SK-N-SH treated with all-trans-retinoic acid at 6 μM for 48 hours (cell line): ENCODE measurements around the gene OR10A4.
"Not testable (repeated sequence)": the region's sequence is repeated elsewhere in the genome, so short reads cannot be mapped to it uniquely, and the experiment has no call there.

Source experiments
- ATAC-seq: fragments of 200-7000 bp; cut with Tn5 transposase; 3 replicates; pipeline ENCODE4 v1.9.1; 2020; ENCODE audit warnings: mild to moderate bottlenecking, moderate library complexity
- ARNTL ChIP-seq: fragments of 450-650 bp; formaldehyde crosslinking; IDR thresholded peaks from 2 replicates; pipeline ENCODE4 v1.5.0; 2020; ENCODE audit warnings: low read depth, mild to moderate bottlenecking, moderate library complexity, borderline replicate concordance
- BACH2 ChIP-seq: fragments of 250-450 bp; sonication (Bioruptor Pico); IDR thresholded peaks from 2 replicates; pipeline ENCODE4 v1.9.0; 2021; ENCODE audit warnings: mild to moderate bottlenecking, borderline replicate concordance
- CSDC2 ChIP-seq: fragments of 250-450 bp; sonication (Bioruptor Pico); IDR thresholded peaks from 2 replicates; pipeline ENCODE4 v1.5.0; 2020; ENCODE audit warnings: mild to moderate bottlenecking, moderate library complexity
- ESRRG ChIP-seq: fragments of 250-450 bp; sonication (Bioruptor Pico); IDR thresholded peaks from 2 replicates; pipeline ENCODE4 v1.6.1; 2021; ENCODE audit warnings: mild to moderate bottlenecking
- GLIS3 ChIP-seq: fragments of 250-450 bp; sonication (Bioruptor Pico); IDR thresholded peaks from 2 replicates; pipeline ENCODE4 v1.5.0; 2020; ENCODE audit warnings: mild to moderate bottlenecking, moderate library complexity
- OSR1 ChIP-seq: fragments of 250-450 bp; sonication (Bioruptor Pico); IDR thresholded peaks from 2 replicates; pipeline ENCODE4 v1.8.0; 2022; ENCODE audit warnings: moderate library complexity, mild to moderate bottlenecking, inconsistent platforms
- PPARA ChIP-seq: fragments of 250-450 bp; sonication (Bioruptor Pico); IDR thresholded peaks from 2 replicates; pipeline ENCODE4 v1.5.0; 2020; ENCODE audit warnings: mild to moderate bottlenecking, borderline replicate concordance
- RARB ChIP-seq: fragments of 250-450 bp; sonication (Bioruptor Pico); IDR thresholded peaks from 2 replicates; pipeline ENCODE4 v1.8.0; 2021; ENCODE audit warnings: mild to moderate bottlenecking, moderate library complexity
- SNAI2 ChIP-seq: fragments of 250-450 bp; sonication (Bioruptor Pico); IDR thresholded peaks from 2 replicates; pipeline ENCODE4 v1.5.0; 2020; ENCODE audit warnings: mild to moderate bottlenecking, moderate library complexity
- TCF4 ChIP-seq: fragments of 250-450 bp; sonication (Bioruptor Pico); IDR thresholded peaks from 2 replicates; pipeline ENCODE4 v1.8.0; 2021; ENCODE audit warnings: mild to moderate bottlenecking, moderate library complexity, borderline replicate concordance
- TOX ChIP-seq: fragments of 250-450 bp; sonication (Bioruptor Pico); IDR thresholded peaks from 2 replicates; pipeline ENCODE4 v1.8.0; 2021; ENCODE audit warnings: mild to moderate bottlenecking, moderate library complexity, borderline replicate concordance
- ZC3H10 ChIP-seq: fragments of 250-450 bp; sonication (Bioruptor Pico); IDR thresholded peaks from 2 replicates; pipeline ENCODE4 v1.5.1; 2021; ENCODE audit warnings: mild to moderate bottlenecking, moderate library complexity
- ZFP3 ChIP-seq: fragments of 250-450 bp; sonication (Bioruptor Pico); IDR thresholded peaks from 2 replicates; pipeline ENCODE4 v1.5.0; 2020; ENCODE audit warnings: mild to moderate bottlenecking, moderate library complexity
- ZFP30 ChIP-seq: fragments of 450-650 bp; formaldehyde crosslinking; IDR thresholded peaks from 2 replicates; pipeline ENCODE4 v1.5.0; 2022; ENCODE audit warnings: mild to moderate bottlenecking, moderate library complexity
- ZNF565 ChIP-seq: fragments of 450-650 bp; formaldehyde crosslinking; conservative IDR thresholded peaks from 2 replicates; pipeline ENCODE4 v1.5.0; 2020; ENCODE audit warnings: low read depth, mild to moderate bottlenecking, moderate library complexity
- ZNF70 ChIP-seq: fragments of 450-650 bp; formaldehyde crosslinking; IDR thresholded peaks from 2 replicates; pipeline ENCODE4 v1.5.0; 2020; ENCODE audit warnings: mild to moderate bottlenecking, moderate library complexity
- TF ChIP-seq, protein P1 (sequence below): fragments of 250-450 bp; sonication (Bioruptor Pico); IDR thresholded peaks from 2 replicates; pipeline ENCODE4 v1.8.0; 2021; ENCODE audit warnings: low read depth, mild to moderate bottlenecking, moderate library complexity, borderline replicate concordance
- TF ChIP-seq, protein P2 (sequence below): fragments of 250-450 bp; sonication (Bioruptor Pico); IDR thresholded peaks from 2 replicates; pipeline ENCODE4 v1.5.0; 2020; ENCODE audit warnings: mild to moderate bottlenecking, moderate library complexity
- TF ChIP-seq, protein P3 (sequence below): fragments of 250-450 bp; sonication (Bioruptor Pico); IDR thresholded peaks from 2 replicates; pipeline ENCODE4 v1.8.0; 2020; ENCODE audit warnings: mild to moderate bottlenecking, moderate library complexity, borderline replicate concordance
- TF ChIP-seq, protein P4 (sequence below): fragments of 250-450 bp; sonication (Bioruptor Pico); IDR thresholded peaks from 2 replicates; pipeline ENCODE4 v1.5.1; 2020; ENCODE audit warnings: low read depth, mild to moderate bottlenecking, moderate library complexity

The OR10A4 gene

DNA sequence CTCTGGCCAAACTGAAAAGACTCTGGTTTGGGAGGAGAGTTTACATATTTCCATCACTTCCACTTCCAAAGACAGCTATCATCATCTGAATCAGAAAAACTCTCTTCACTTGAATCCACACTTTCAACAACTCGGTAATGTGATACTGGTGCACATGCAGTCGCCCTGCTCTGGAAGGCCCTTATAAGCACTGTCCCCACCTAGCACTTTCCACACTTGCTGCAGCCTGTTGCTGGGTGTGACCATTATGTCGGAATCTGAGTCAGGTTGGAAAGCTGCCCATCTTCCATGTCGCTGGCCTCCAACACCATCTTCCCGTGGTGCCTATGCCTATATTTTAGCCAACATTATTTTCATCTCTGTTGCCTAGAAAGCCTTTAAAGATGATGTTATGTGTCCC is 32.1 kb upstream of the OR10A4 start (continued):
- TF ChIP-seq OSR1 (CRISPR knock-in tag) = no peak

DNA sequence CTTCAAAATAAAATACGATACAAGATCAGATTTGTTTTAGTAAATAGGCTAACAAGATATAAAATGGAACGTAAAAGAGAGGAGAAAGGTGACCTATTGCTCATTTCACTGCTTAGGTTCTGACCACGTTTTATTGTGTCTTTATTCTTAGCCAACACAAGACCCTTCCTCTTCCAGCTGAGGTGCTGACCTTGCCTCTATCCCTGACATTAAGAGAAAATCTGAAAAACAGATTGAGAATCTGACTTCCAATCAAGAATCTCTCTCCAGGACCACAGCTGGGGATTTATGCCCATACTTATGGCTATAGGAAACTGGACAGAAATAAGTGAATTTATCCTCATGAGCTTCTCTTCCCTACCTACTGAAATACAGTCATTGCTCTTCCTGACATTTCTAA is 31.0 kb upstream of the OR10A4 start, which contains the start of gene OR10A5:
OR10A5 (plus strand) TSS at position 301 of the 400 bp plus-strand sequence; CDS start at position 301, 0 bp downstream.
- TF ChIP-seq RARB (CRISPR knock-in tag) = no peak
- TF ChIP-seq, protein P1, sequence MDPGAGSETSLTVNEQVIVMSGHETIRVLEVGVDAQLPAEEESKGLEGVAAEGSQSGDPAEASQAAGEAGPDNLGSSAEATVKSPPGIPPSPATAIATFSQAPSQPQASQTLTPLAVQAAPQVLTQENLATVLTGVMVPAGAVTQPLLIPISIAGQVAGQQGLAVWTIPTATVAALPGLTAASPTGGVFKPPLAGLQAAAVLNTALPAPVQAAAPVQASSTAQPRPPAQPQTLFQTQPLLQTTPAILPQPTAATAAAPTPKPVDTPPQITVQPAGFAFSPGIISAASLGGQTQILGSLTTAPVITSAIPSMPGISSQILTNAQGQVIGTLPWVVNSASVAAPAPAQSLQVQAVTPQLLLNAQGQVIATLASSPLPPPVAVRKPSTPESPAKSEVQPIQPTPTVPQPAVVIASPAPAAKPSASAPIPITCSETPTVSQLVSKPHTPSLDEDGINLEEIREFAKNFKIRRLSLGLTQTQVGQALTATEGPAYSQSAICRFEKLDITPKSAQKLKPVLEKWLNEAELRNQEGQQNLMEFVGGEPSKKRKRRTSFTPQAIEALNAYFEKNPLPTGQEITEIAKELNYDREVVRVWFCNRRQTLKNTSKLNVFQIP (CRISPR knock-in tag) = no peak
- TF ChIP-seq CSDC2 (CRISPR knock-in tag) = no peak
- TF ChIP-seq, protein P2, sequence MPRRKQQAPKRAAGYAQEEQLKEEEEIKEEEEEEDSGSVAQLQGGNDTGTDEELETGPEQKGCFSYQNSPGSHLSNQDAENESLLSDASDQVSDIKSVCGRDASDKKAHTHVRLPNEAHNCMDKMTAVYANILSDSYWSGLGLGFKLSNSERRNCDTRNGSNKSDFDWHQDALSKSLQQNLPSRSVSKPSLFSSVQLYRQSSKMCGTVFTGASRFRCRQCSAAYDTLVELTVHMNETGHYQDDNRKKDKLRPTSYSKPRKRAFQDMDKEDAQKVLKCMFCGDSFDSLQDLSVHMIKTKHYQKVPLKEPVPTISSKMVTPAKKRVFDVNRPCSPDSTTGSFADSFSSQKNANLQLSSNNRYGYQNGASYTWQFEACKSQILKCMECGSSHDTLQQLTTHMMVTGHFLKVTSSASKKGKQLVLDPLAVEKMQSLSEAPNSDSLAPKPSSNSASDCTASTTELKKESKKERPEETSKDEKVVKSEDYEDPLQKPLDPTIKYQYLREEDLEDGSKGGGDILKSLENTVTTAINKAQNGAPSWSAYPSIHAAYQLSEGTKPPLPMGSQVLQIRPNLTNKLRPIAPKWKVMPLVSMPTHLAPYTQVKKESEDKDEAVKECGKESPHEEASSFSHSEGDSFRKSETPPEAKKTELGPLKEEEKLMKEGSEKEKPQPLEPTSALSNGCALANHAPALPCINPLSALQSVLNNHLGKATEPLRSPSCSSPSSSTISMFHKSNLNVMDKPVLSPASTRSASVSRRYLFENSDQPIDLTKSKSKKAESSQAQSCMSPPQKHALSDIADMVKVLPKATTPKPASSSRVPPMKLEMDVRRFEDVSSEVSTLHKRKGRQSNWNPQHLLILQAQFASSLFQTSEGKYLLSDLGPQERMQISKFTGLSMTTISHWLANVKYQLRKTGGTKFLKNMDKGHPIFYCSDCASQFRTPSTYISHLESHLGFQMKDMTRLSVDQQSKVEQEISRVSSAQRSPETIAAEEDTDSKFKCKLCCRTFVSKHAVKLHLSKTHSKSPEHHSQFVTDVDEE (CRISPR knock-in tag) = no peak
- no peak for TF ChIP-seq BACH2
- no peak for TF ChIP-seq TCF4 (CRISPR knock-in tag)
- no peak for TF ChIP-seq TOX (CRISPR knock-in tag)
- TF ChIP-seq PPARA (CRISPR knock-in tag) = no peak
- TF ChIP-seq ZNF70 (CRISPR knock-in tag) = no peak
- ATAC-seq = no peak

DNA sequence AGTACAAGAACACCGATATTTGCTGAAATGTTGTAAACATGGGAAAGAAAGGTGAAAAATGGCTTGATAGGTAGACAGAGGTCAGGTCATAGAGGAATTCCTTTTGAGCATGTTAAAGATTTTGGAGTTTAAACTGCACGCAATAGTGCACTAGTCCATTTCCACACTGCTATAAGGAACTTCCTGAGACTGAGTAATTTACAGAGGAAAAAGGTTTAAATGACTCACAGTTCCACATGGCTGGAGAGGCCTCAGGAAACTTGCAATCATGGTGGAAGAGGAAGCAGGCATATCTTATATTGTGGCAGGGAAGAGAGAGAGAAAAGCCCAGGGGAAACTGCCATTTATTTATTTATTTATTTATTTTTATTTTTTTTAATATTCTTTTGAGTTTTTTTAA is 25.9 kb upstream of the OR10A4 start:
- no peak for TF ChIP-seq ZNF565 (CRISPR knock-in tag)
- TF ChIP-seq BACH2 = no peak
- ATAC-seq = no peak

DNA sequence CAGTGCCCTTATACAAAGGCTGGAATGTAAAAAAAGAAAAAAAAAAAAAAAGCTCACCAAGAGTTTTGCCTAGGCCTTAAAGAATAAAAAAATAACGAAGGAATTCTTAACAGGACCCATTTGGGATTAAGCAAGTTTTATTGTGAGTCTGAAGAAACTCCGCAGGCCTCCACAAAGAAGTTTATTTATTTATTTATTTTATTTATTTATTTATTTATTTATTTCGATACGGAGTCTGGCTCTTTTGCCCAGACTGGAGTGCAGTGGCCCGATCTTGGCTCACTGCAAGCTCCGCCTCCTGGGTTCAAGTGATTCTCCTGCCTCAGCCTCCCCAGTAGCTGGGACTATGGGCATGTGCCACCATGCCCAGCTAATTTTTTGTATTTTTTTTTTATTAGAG is 21.6 kb upstream of the OR10A4 start:
- ATAC-seq = not testable (repeated sequence)

DNA sequence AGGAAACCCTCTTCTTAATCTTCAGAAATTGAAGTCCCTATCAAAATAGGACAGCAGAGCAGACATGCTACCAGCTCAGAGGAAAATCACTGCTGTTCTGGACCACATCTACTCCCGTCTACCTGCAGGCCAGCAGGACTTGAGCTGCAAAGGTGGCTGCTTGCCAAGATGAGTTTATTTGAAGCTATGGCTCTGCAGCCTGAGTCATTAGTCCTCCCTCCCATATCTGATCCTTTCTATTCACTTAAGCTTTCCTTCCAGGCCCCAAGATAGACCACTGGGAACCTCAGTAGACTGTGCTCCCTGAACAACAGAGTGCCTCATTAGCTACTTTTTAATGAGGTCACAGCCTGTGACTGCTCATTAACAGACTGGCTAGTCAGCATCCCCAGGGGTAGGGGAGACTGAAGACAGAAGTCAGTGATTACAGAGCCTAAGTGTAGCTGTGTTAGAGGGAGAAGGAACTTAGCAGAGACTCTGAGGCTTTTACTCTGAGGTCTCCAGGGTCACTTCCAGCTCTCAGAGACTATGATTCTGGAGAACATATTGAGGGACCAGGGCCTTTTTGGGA is 20.4 kb upstream of the OR10A4 start:
- ATAC-seq = no peak
- TF ChIP-seq SNAI2 (CRISPR knock-in tag) (no peak), ARNTL (CRISPR knock-in tag) (no peak), TOX (CRISPR knock-in tag) (no peak)
- TF ChIP-seq, protein P3, sequence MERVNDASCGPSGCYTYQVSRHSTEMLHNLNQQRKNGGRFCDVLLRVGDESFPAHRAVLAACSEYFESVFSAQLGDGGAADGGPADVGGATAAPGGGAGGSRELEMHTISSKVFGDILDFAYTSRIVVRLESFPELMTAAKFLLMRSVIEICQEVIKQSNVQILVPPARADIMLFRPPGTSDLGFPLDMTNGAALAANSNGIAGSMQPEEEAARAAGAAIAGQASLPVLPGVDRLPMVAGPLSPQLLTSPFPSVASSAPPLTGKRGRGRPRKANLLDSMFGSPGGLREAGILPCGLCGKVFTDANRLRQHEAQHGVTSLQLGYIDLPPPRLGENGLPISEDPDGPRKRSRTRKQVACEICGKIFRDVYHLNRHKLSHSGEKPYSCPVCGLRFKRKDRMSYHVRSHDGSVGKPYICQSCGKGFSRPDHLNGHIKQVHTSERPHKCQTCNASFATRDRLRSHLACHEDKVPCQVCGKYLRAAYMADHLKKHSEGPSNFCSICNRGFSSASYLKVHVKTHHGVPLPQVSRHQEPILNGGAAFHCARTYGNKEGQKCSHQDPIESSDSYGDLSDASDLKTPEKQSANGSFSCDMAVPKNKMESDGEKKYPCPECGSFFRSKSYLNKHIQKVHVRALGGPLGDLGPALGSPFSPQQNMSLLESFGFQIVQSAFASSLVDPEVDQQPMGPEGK (CRISPR knock-in tag) = no peak

DNA sequence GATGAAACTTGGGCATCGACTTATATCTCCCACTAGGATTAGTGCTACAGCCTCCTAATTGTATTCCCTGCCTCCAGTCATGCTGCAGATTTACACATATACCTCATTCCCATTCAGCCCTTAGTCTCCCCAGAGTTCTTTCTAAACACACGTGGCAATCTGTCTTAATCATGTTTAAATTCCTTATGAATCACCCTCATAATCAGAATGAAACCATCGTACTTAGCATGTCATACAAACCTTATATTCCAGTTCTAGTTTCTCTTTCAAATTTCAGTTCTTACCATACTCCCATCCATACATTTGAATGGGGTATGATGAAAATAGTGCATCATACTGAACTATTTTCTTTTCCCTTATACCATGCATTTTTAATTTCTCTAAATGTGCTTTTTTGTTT is 19.6 kb upstream of the OR10A4 start:
- TF ChIP-seq OSR1 (CRISPR knock-in tag) = no peak
- TF ChIP-seq ZFP3 (CRISPR knock-in tag) = no peak
- TF ChIP-seq BACH2 = no peak
- TF ChIP-seq ESRRG = no peak
- TF ChIP-seq ZNF70 (CRISPR knock-in tag) = no peak
- TF ChIP-seq ARNTL (CRISPR knock-in tag) = no peak
- TF ChIP-seq, protein P1 (CRISPR knock-in tag) = no peak
- no peak for TF ChIP-seq SNAI2 (CRISPR knock-in tag)
- TF ChIP-seq, protein P4, sequence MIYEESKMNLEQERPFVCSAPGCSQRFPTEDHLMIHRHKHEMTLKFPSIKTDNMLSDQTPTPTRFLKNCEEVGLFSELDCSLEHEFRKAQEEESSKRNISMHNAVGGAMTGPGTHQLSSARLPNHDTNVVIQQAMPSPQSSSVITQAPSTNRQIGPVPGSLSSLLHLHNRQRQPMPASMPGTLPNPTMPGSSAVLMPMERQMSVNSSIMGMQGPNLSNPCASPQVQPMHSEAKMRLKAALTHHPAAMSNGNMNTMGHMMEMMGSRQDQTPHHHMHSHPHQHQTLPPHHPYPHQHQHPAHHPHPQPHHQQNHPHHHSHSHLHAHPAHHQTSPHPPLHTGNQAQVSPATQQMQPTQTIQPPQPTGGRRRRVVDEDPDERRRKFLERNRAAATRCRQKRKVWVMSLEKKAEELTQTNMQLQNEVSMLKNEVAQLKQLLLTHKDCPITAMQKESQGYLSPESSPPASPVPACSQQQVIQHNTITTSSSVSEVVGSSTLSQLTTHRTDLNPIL (CRISPR knock-in tag) = no peak
- no peak for TF ChIP-seq ZFP30 (CRISPR knock-in tag)
- TF ChIP-seq ZC3H10 (CRISPR knock-in tag) = no peak
- TF ChIP-seq GLIS3 (CRISPR knock-in tag) = no peak
- TF ChIP-seq, protein P2 (CRISPR knock-in tag) = no peak
- TF ChIP-seq TCF4 (CRISPR knock-in tag) = no peak
- no peak for TF ChIP-seq TOX (CRISPR knock-in tag)
- TF ChIP-seq, all 23 proteins: peak for 0
- no peak for ATAC-seq
